Measurements from ENCODE around the gene ZC3H7A.
"Not testable (repeated sequence)": the region's sequence is repeated elsewhere in the genome, so short reads cannot be mapped to it uniquely, and the experiment has no call there.

ZC3H7A gene

GRCh38 chr16:11805556-11805955 lies 8.5 kb upstream of the ZC3H7A start:
- intact Hi-C loops (cut with DNase I), result no loop called here
- DNase-seq, result peak in 1 of 10 donors; percentile 12

GRCh38 chr16:11801481-11802021 lies 4.5 kb upstream of the ZC3H7A start:
- intact Hi-C loops (cut with DNase I), result no loop called here
- DNase-seq, result peak in 1 of 10 donors; percentile 5

- intact Hi-C loops (cut with DNase I), result no loop called here
- DNase-seq, result no peak
Measured at GRCh38 chr16:11800382-11800718, 3.3 kb upstream of the ZC3H7A start.

- intact Hi-C loops (cut with DNase I), result loop anchor here (10.0 kb wide), 1 partner anchor 135 kb away; the partner anchor contains the start of gene SNN
- DNase-seq, result peak in 2 of 10 donors; percentile 14 to 76
Measured at GRCh38 chr16:11799509-11800381, 2.7 kb upstream of the ZC3H7A start.

- DNase-seq, result peak in 2 of 10 donors; percentile 14 to 20
- intact Hi-C loops (cut with DNase I), result loop anchor here (10.0 kb wide), 1 partner anchor 134 kb away; the partner anchor contains the start of gene SNN
Measured at GRCh38 chr16:11799017-11799381, 1.9 kb upstream of the ZC3H7A start.

- intact Hi-C loops (cut with DNase I), result loop anchor here (2.0 to 10.0 kb wide), 2 partner anchors 55 to 133 kb away; partner anchors contain the start of genes SNN and TXNDC11
- DNase-seq, result peak in 2 of 10 donors; percentile 8 to 21
Measured at GRCh38 chr16:11797957-11798299, 870 bp upstream of the ZC3H7A start.

GRCh38 chr16:11796227-11797165 lies 562 bp downstream of the ZC3H7A start:
- DNase-seq, result peak in 9 of 10 donors; percentile 19 to 93 (median 42)

GRCh38 chr16:11795887-11796226 lies 1.2 kb downstream of the ZC3H7A start:
- DNase-seq, result peak in 2 of 10 donors; percentile 38 to 43
- intact Hi-C loops (cut with DNase I), result loop anchor here (2.0 to 10.0 kb wide), 2 partner anchors 53 to 131 kb away; partner anchors contain the start of genes SNN and TXNDC11

More at GRCh38 chr16:11796227-11797165, 562 bp downstream of the ZC3H7A start:
- intact Hi-C loops (cut with DNase I), result loop anchor here (2.0 to 10.0 kb wide), 2 partner anchors 54 to 132 kb away; partner anchors contain the start of genes SNN and TXNDC11

- DNase-seq, result peak in 2 of 10 donors; percentile 56 to 62
- intact Hi-C loops (cut with DNase I), result loop anchor here (10.0 kb wide), 1 partner anchor 130 kb away; the partner anchor contains the start of gene SNN
Measured at GRCh38 chr16:11794996-11795886, 1.8 kb downstream of the ZC3H7A start.

GRCh38 chr16:11794447-11794846 lies 2.6 kb downstream of the ZC3H7A start:
- intact Hi-C loops (cut with DNase I), result loop anchor here (10.0 kb wide), 1 partner anchor 130 kb away; the partner anchor contains the start of gene SNN
- no peak for DNase-seq

- peak in 2 of 10 donors; percentile 11 to 50 for DNase-seq
- intact Hi-C loops (cut with DNase I), result loop anchor here (10.0 kb wide), 1 partner anchor 129 kb away; the partner anchor contains the start of gene SNN
Measured at GRCh38 chr16:11793840-11794239, 3.2 kb downstream of the ZC3H7A start.

- peak in 2 of 10 donors; percentile 24 for DNase-seq
- intact Hi-C loops (cut with DNase I), result loop anchor here (10.0 kb wide), 1 partner anchor 128 kb away; the partner anchor contains the start of gene SNN
Measured at GRCh38 chr16:11792410-11793241, 4.4 kb downstream of the ZC3H7A start.

- intact Hi-C loops (cut with DNase I), result loop anchor here (10.0 kb wide), 1 partner anchor 126 kb away; the partner anchor contains the start of gene SNN
- peak in 2 of 10 donors; percentile 14 to 33 for DNase-seq
Measured at GRCh38 chr16:11791144-11791828, 5.8 kb downstream of the ZC3H7A start.

GRCh38 chr16:11788914-11789313 lies 8.1 kb downstream of the ZC3H7A start:
- intact Hi-C loops (cut with DNase I), result no loop called here

GRCh38 chr16:11784980-11785599 lies 12.0 kb downstream of the ZC3H7A start:
- intact Hi-C loops (cut with DNase I), result not testable (repeated sequence)
- peak in 2 of 10 donors; percentile 10 to 11 for DNase-seq

More at GRCh38 chr16:11788914-11789313, 8.1 kb downstream of the ZC3H7A start:
- DNase-seq, result no peak

GRCh38 chr16:11784381-11784780 lies 12.7 kb downstream of the ZC3H7A start:
- DNase-seq, result peak in 2 of 10 donors; percentile 6 to 35
- intact Hi-C loops (cut with DNase I), result not testable (repeated sequence)

GRCh38 chr16:11784038-11784369 lies 13.1 kb downstream of the ZC3H7A start:
- intact Hi-C loops (cut with DNase I), result no loop called here
- DNase-seq, result peak in 1 of 10 donors; percentile 0
